Activated CD4-positive, alpha-beta T cell treated with anti-CD3 and anti-CD28 coated beads, Interleukin-2, Interleukin-4, amounts not matched to agents 100 ng/mL and 50 ng/mL, durations not matched to agents 16 hours and 8 hours (primary cell): ENCODE data around the gene UBASH3A.

Experiments
- DNase-seq: peaks from one replicate; pipeline ENCODE4 v3.0.0-alpha.2; 2020; ENCODE audit warnings: low spot score

UBASH3A gene

GRCh38 chr21:42374864-42375499 lies 28.7 kb upstream of the UBASH3A start:
- DNase-seq: no peak

- DNase-seq: no peak
These were observed 28.2 kb upstream of the UBASH3A start for GRCh38 chr21:42375506-42375905.

GRCh38 chr21:42375966-42376337 lies 27.8 kb upstream of the UBASH3A start:
- no peak for DNase-seq

- DNase-seq: peak; percentile 58
These were observed 27.2 kb upstream of the UBASH3A start for GRCh38 chr21:42376338-42376982.

GRCh38 chr21:42377211-42377950 lies 26.3 kb upstream of the UBASH3A start:
- no peak for DNase-seq

GRCh38 chr21:42377951-42378340 lies 25.8 kb upstream of the UBASH3A start:
- DNase-seq: no peak

- DNase-seq: no peak
These were observed 25.3 kb upstream of the UBASH3A start for GRCh38 chr21:42378418-42378817.

GRCh38 chr21:42379426-42380215 lies 24.1 kb upstream of the UBASH3A start:
- DNase-seq: no peak

GRCh38 chr21:42381347-42381984 lies 22.2 kb upstream of the UBASH3A start:
- DNase-seq: peak; percentile 49

- DNase-seq: no peak
These were observed 20.8 kb upstream of the UBASH3A start for GRCh38 chr21:42382915-42383314.

- DNase-seq: no peak
These were observed 20.4 kb upstream of the UBASH3A start for GRCh38 chr21:42383331-42383730.

- no peak for DNase-seq
These were observed 19.4 kb upstream of the UBASH3A start for GRCh38 chr21:42384156-42384945.

GRCh38 chr21:42384989-42385388 lies 18.7 kb upstream of the UBASH3A start:
- no peak for DNase-seq

- no peak for DNase-seq
These were observed 18.1 kb upstream of the UBASH3A start for GRCh38 chr21:42385619-42386018.

- DNase-seq: no peak
These were observed 17.6 kb upstream of the UBASH3A start for GRCh38 chr21:42386034-42386591.

GRCh38 chr21:42387164-42387563 lies 16.5 kb upstream of the UBASH3A start:
- no peak for DNase-seq

GRCh38 chr21:42387843-42388340 lies 15.8 kb upstream of the UBASH3A start:
- DNase-seq: no peak

- no peak for DNase-seq
These were observed 14.8 kb upstream of the UBASH3A start for GRCh38 chr21:42388740-42389448.

- DNase-seq: no peak
These were observed 14.3 kb upstream of the UBASH3A start for GRCh38 chr21:42389449-42389835.

GRCh38 chr21:42390193-42390592 lies 13.5 kb upstream of the UBASH3A start:
- DNase-seq: no peak
